Trophoblast cell (in vitro differentiated cells and primary cell): ENCODE results near the gene ZC3H7B.
A peak's percentile ranks its signal among the peaks of the same experiment; 100 is the strongest.

Experiments used
- DNase-seq, 2 donors: peaks; one replicate each; pipeline ENCODE4 v3.0.0-alpha.2; 2016
- H2AFZ ChIP-seq: 2 replicates; pipeline ENCODE4 v1.6.1; 2013; ENCODE audit warnings: low read length, moderate library complexity, mild to moderate bottlenecking; ENCODE audit not compliant: insufficient read depth, poor library complexity
- H2AK5ac ChIP-seq: 2 replicates; pipeline ENCODE4 v1.6.1; 2013; ENCODE audit warnings: mild to moderate bottlenecking, low read length
- H2BK120ac ChIP-seq: 2 replicates; pipeline ENCODE4 v1.6.1; 2013; ENCODE audit warnings: low read length, mild to moderate bottlenecking, moderate library complexity; ENCODE audit not compliant: insufficient read depth, poor library complexity
- H2BK12ac ChIP-seq: 2 replicates; pipeline ENCODE4 v1.6.1; 2013; ENCODE audit warnings: mild to moderate bottlenecking, low read length, moderate library complexity
- H2BK5ac ChIP-seq: 2 replicates; pipeline ENCODE4 v1.6.1; 2013; ENCODE audit warnings: low read length, low read depth, moderate library complexity, mild to moderate bottlenecking; ENCODE audit not compliant: poor library complexity
- H3K14ac ChIP-seq: 2 replicates; pipeline ENCODE4 v1.6.1; 2013; ENCODE audit warnings: mild to moderate bottlenecking, low read length
- H3K18ac ChIP-seq: 2 replicates; pipeline ENCODE4 v1.6.1; 2013; ENCODE audit warnings: mild to moderate bottlenecking, low read length
- H3K23ac ChIP-seq: 2 replicates; pipeline ENCODE4 v1.6.1; 2013; ENCODE audit warnings: low read length
- H3K27ac ChIP-seq: 2 replicates; pipeline ENCODE4 v1.5.1; 2013; ENCODE audit warnings: low read depth, mild to moderate bottlenecking, inconsistent platforms, low read length, moderate library complexity
- H3K27me3 ChIP-seq: 2 replicates; pipeline ENCODE4 v1.6.1; 2013; ENCODE audit warnings: inconsistent platforms, mild to moderate bottlenecking, low read length, moderate library complexity; ENCODE audit not compliant: insufficient read depth
- H3K36me3 ChIP-seq, 2 experiments: 1 replicate in 1 of 2; 2 replicates in 1 of 2; pipeline ENCODE4 v1.6.1; 2013; ENCODE audit warnings: low read length in 2 of 2, mild to moderate bottlenecking in 2 of 2, moderate library complexity in 1 of 2; ENCODE audit not compliant: insufficient read depth in 2 of 2, control insufficient read depth in 1 of 2
- H3K4ac ChIP-seq: 2 replicates; pipeline ENCODE4 v1.6.1; 2013; ENCODE audit warnings: low read depth, mild to moderate bottlenecking, low read length, moderate library complexity
- H3K4me1 ChIP-seq, 2 experiments: 1 replicate in 1 of 2; 2 replicates in 1 of 2; pipeline ENCODE4 v1.6.1; 2013; ENCODE audit warnings: low read length in 2 of 2, mild to moderate bottlenecking in 2 of 2, moderate library complexity in 1 of 2; ENCODE audit not compliant: insufficient read depth in 2 of 2, control insufficient read depth in 1 of 2
- H3K4me2 ChIP-seq: 2 replicates; pipeline ENCODE4 v1.6.1; 2013; ENCODE audit warnings: inconsistent platforms, mild to moderate bottlenecking, low read length, moderate library complexity
- H3K4me3 ChIP-seq: 2 replicates; pipeline ENCODE4 v1.5.1; 2013; ENCODE audit warnings: mild to moderate bottlenecking, low read depth, low read length, inconsistent platforms
- H3K79me1 ChIP-seq: one replicate; pipeline ENCODE4 v1.6.1; 2013; ENCODE audit warnings: low read length
- H3K79me2 ChIP-seq: 2 replicates; pipeline ENCODE4 v1.6.1; 2013; ENCODE audit warnings: low read length, mild to moderate bottlenecking; ENCODE audit not compliant: control insufficient read depth, insufficient read depth, poor library complexity
- H3K9ac ChIP-seq: 2 replicates; pipeline ENCODE4 v1.6.1; 2013; ENCODE audit warnings: mild to moderate bottlenecking, low read length
- H3K9me3 ChIP-seq: 2 replicates; pipeline ENCODE4 v1.6.1; 2013; ENCODE audit warnings: low read depth, mild to moderate bottlenecking, control low read depth, inconsistent platforms, low read length; ENCODE audit not compliant: insufficient read depth
- H4K12ac ChIP-seq: 2 replicates; pipeline ENCODE4 v1.6.1; 2013; ENCODE audit warnings: low read depth, mild to moderate bottlenecking, low read length, moderate library complexity
- H4K8ac ChIP-seq: 2 replicates; pipeline ENCODE4 v1.6.1; 2013; ENCODE audit warnings: low read depth, mild to moderate bottlenecking, low read length, moderate library complexity
- H4K91ac ChIP-seq: one replicate; pipeline ENCODE4 v1.6.1; 2013; ENCODE audit warnings: low read depth, mild to moderate bottlenecking, low read length, moderate library complexity
- WGBS: extraction: QIAGEN DNeasy Blood & Tissue Kit; methylation state at CpG from one replicate; pipeline ENCODE4 v1.1.7; 2013; ENCODE audit warnings: missing lambda C conversion rate; ENCODE audit not compliant: insufficient read length, insufficient coverage; ENCODE audit errors: extremely low coverage; 5-methylcytosine and 5-hydroxymethylcytosine counted together

ZC3H7B gene

GRCh38 chr22:41330169-41330568 is 28.8 kb downstream of the ZC3H7B start:
- no peak overlapping the region for H4K12ac ChIP-seq
- H3K79me2 ChIP-seq = no peaks in the 10 kb centered on the region
- H3K36me3 ChIP-seq = peaks cover 67 to 70% of the 10 kb centered on the region in 2 experiments
- H2AK5ac ChIP-seq = no peak overlapping the region
- no peaks in the 10 kb centered on the region for H3K9me3 ChIP-seq
- H3K4me3 ChIP-seq = no peak overlapping the region
- no peak overlapping the region for H3K4ac ChIP-seq
- no peak overlapping the region for H2AFZ ChIP-seq
- no peak for DNase-seq
- H2BK12ac ChIP-seq = no peak overlapping the region
- no peak overlapping the region for H4K91ac ChIP-seq
- H3K27me3 ChIP-seq = no peaks in the 10 kb centered on the region
- no CpG with 5 or more reads among the region's 7 CpGs for WGBS
- no peak overlapping the region for H2BK5ac ChIP-seq
- H3K23ac ChIP-seq = no peak overlapping the region
- H3K27ac ChIP-seq = no peak overlapping the region
- no peak overlapping the region for H4K8ac ChIP-seq
- H3K4me1 ChIP-seq = peaks cover 0 to 4% of the 10 kb centered on the region in 2 experiments
- H3K9ac ChIP-seq = no peak overlapping the region
- H3K79me1 ChIP-seq = no peaks in the 10 kb centered on the region
- H3K18ac ChIP-seq = no peak overlapping the region
- H3K14ac ChIP-seq = no peak overlapping the region
- H2BK120ac ChIP-seq = no peak overlapping the region
- no peak overlapping the region for H3K4me2 ChIP-seq

GRCh38 chr22:41332217-41332939 is 31.1 kb downstream of the ZC3H7B start:
- no peaks in the 10 kb centered on the region for H3K27me3 ChIP-seq
- H2BK120ac ChIP-seq = no peak overlapping the region
- peaks cover 0 to 3% of the 10 kb centered on the region in 2 experiments for H3K4me1 ChIP-seq
- H4K8ac ChIP-seq = no peak overlapping the region
- peak overlapping the region; percentile 1 for H3K14ac ChIP-seq
- no peak overlapping the region for H2BK12ac ChIP-seq
- H3K9me3 ChIP-seq = no peaks in the 10 kb centered on the region
- H3K4ac ChIP-seq = no peak overlapping the region
- no peak overlapping the region for H2BK5ac ChIP-seq
- H3K79me2 ChIP-seq = no peaks in the 10 kb centered on the region
- WGBS = no CpG with 5 or more reads among the region's 15 CpGs
- H3K4me3 ChIP-seq = no peak overlapping the region
- no peaks in the 10 kb centered on the region for H3K79me1 ChIP-seq
- no peak for DNase-seq
- H3K27ac ChIP-seq = no peak overlapping the region
- H2AFZ ChIP-seq = no peak overlapping the region
- H3K9ac ChIP-seq = no peak overlapping the region
- peak overlapping the region; percentile 11 for H3K18ac ChIP-seq
- peaks cover 59% of the 10 kb centered on the region in 2 experiments for H3K36me3 ChIP-seq
- no peak overlapping the region for H3K23ac ChIP-seq
- no peak overlapping the region for H3K4me2 ChIP-seq
- no peak overlapping the region for H2AK5ac ChIP-seq
- H4K91ac ChIP-seq = no peak overlapping the region
- no peak overlapping the region for H4K12ac ChIP-seq

GRCh38 chr22:41333806-41334205 is 32.5 kb downstream of the ZC3H7B start:
- no peak overlapping the region for H3K4ac ChIP-seq
- peak; percentile 38 to 70 for DNase-seq

GRCh38 chr22:41334215-41334614 is 32.9 kb downstream of the ZC3H7B start:
- DNase-seq = no peak
- Histone ChIP-seq H4K91ac (no peak overlapping the region), H2BK12ac (no peak overlapping the region), H3K4me2 (no peak overlapping the region), H3K23ac (no peak overlapping the region), H4K8ac (no peak overlapping the region), H3K36me3 (peaks cover 57% of the 10 kb centered on the region in 2 experiments), H3K79me2 (no peaks in the 10 kb centered on the region), H3K4me1 (peaks cover 0 to 3% of the 10 kb centered on the region in 2 experiments), H3K14ac (no peak overlapping the region), H2BK120ac (no peak overlapping the region), H3K79me1 (no peaks in the 10 kb centered on the region), H2BK5ac (no peak overlapping the region), H3K18ac (no peak overlapping the region), H4K12ac (no peak overlapping the region), H2AFZ (no peak overlapping the region), H3K27me3 (no peaks in the 10 kb centered on the region), H3K9ac (no peak overlapping the region), H3K4me3 (no peak overlapping the region), H3K27ac (no peak overlapping the region), H3K4ac (no peak overlapping the region), H3K9me3 (no peaks in the 10 kb centered on the region), H2AK5ac (no peak overlapping the region)
- WGBS = no CpG with 5 or more reads among the region's 3 CpGs

More at GRCh38 chr22:41333806-41334205, 32.5 kb downstream of the ZC3H7B start:
- Histone ChIP-seq H4K12ac (no peak overlapping the region), H3K18ac (no peak overlapping the region), H2AFZ (no peak overlapping the region), H3K9me3 (no peaks in the 10 kb centered on the region), H4K91ac (no peak overlapping the region), H3K23ac (no peak overlapping the region), H3K4me3 (no peak overlapping the region), H2AK5ac (no peak overlapping the region), H3K27me3 (no peaks in the 10 kb centered on the region), H2BK5ac (no peak overlapping the region), H3K14ac (no peak overlapping the region), H4K8ac (no peak overlapping the region), H3K36me3 (peaks cover 53% of the 10 kb centered on the region in 2 experiments), H3K27ac (no peak overlapping the region), H3K4me2 (no peak overlapping the region), H3K4me1 (peaks cover 0 to 3% of the 10 kb centered on the region in 2 experiments), H2BK120ac (no peak overlapping the region), H3K79me1 (no peaks in the 10 kb centered on the region), H3K79me2 (no peaks in the 10 kb centered on the region), H3K9ac (no peak overlapping the region), H2BK12ac (no peak overlapping the region)
- no CpG with 5 or more reads among the region's 3 CpGs for WGBS
